Measurements from ENCODE around the gene RDX. TPM values are rescaled to one million over a fixed set of nuclear protein-coding genes. Genes with fewer than 3 reads are reported as not detected.
A peak's percentile ranks its signal among the peaks of the same experiment; 100 is the strongest.

RDX gene
- total and polyA plus RNA-seq, 2 of the 13 experiments (the other 11 are each of a cell fraction or from before 2014, with no cell fraction given): 20.7 to 63.1 TPM

- H3K36me3 ChIP-seq (replicated peaks in 1 of 2; ENCODE audit: control insufficient read depth in 1 of 2, insufficient read depth in 2 of 2, low read length in 2 of 2): no peaks in the 10 kb centered on the region
- intact Hi-C loops (cut with micrococcal nuclease; ENCODE audit: unreplicated experiment): loop anchor here (5.0 kb wide), 4 partner anchors 82 to 203 kb away; partner anchors contain the start of gene ZC3H12C
- no TSS peak for BruUV-seq (replicated peaks)
- POLR2A ChIA-PET: interaction anchor here (1.2 kb wide), 1 partner anchor 68 kb away, joined by 3 read pairs; no protein-coding TSS in a partner anchor
- H3K27me3 ChIP-seq (ENCODE audit: control insufficient read depth in 1 of 2, insufficient read depth in 2 of 2, low read length in 2 of 2): no peaks in the 10 kb centered on the region
- no peak overlapping the region for H2AFZ ChIP-seq (ENCODE audit: low read length)
- peak overlapping the region; percentile 79 for H3K27ac ChIP-seq (ENCODE audit: extremely low read length, insufficient read depth, low read length)
- peak overlapping the region; percentile 93 for H3K9ac ChIP-seq (ENCODE audit: insufficient read depth, low read depth, low read length)
- no peak for DNase-seq (ENCODE audit: low spot score)
- H3K4me1 ChIP-seq (ENCODE audit: insufficient read depth, low read length): peaks cover 68% of the 10 kb centered on the region
- 2% methylated on average over 3 of the region's 39 CpGs for WGBS (ENCODE audit: low lambda C conversion rate)
- no peaks in the 10 kb centered on the region for H3K9me3 ChIP-seq (ENCODE audit: low read length)
- FAIRE-seq: no peak
- peak overlapping the region; percentile 79 to 92 (median 91) for H3K4me3 ChIP-seq (replicated peaks in 1 of 3; ENCODE audit: insufficient read depth in 1 of 3, low read depth in 2 of 3, low read length in 3 of 3)
- peak overlapping the region; percentile 77 for H3K4me2 ChIP-seq (ENCODE audit: low read depth, low read length)
- in situ Hi-C loops (cut with HindIII; ENCODE audit: extremely low pct_ligation_motif_present, low pct_unique_long_range_greater_than_20kb): no loop called here
- peaks cover 24% of the 10 kb centered on the region for H4K20me1 ChIP-seq (ENCODE audit: insufficient read depth, low read length)
- ATAC-seq: peak; percentile 64
- CTCF ChIA-PET (ENCODE audit: low intra/inter-chr PET ratio, low total read pairs): no interaction called here
- peaks cover 49% of the 10 kb centered on the region for H3K79me2 ChIP-seq (ENCODE audit: insufficient read depth, low read length)
- TF ChIP-seq HNF4A (CRISPR knock-in tag; IDR thresholded peaks at IDR 0.05): no peak
- 0 out of 2 replicates have a peak, but pooled peaks have one; percentile 30 for TF ChIP-seq AHR (CRISPR knock-in tag; IDR thresholded peaks at IDR 0.05)
- no peak for TF ChIP-seq ZNF407 (CRISPR knock-in tag; IDR thresholded peaks at IDR 0.05; ENCODE audit: not compliant biosample characterization)
- TF ChIP-seq, protein P1, sequence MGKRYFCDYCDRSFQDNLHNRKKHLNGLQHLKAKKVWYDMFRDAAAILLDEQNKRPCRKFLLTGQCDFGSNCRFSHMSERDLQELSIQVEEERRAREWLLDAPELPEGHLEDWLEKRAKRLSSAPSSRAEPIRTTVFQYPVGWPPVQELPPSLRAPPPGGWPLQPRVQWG (CRISPR knock-in tag; IDR thresholded peaks at IDR 0.05; ENCODE audit: borderline replicate concordance, low read depth): no peak
- TF ChIP-seq NFAT5 (CRISPR knock-in tag; IDR thresholded peaks at IDR 0.05): 0 out of 2 replicates have a peak, but pooled peaks have one; percentile 16
- TF ChIP-seq CREM (IDR thresholded peaks at IDR 0.05): no peak
- no peak for TF ChIP-seq CREM (CRISPR knock-in tag; IDR thresholded peaks at IDR 0.05)
These were observed 736 bp downstream of the RDX start for GRCh38 chr11:110295531-110296225.

All from HepG2 (cell line).